IMR-90 (cell line): ENCODE data around the gene MRPL12. TPM values are rescaled to one million over a fixed set of nuclear protein-coding genes. Genes with fewer than 3 reads are reported as not detected.

ENCODE experiments used
- ATAC-seq: fragments of 200-7000 bp; cut with Tn5 transposase; 2 replicates; pipeline ENCODE4 v1.9.1; 2020; ENCODE audit warnings: low read depth, mild to moderate bottlenecking, moderate library complexity
- BruUV-seq: library from RNA; stranded (reverse); fragments of 400-500 nt; replicated peaks from 2 replicates; lab custom pipeline; 2021; lab: Mats Ljungman, UMichigan
- CTCF ChIA-PET: fragments of 300-600 bp; formaldehyde crosslinking; extraction: SDS; loops from one replicate; lab custom pipeline; 2021; ENCODE audit warnings: antibody characterized with exemption; lab: Yijun Ruan, JAX
- POLR2A ChIA-PET: fragments of 300-600 bp; sonication (Branson Sonifier 250); formaldehyde crosslinking; loops from one replicate; lab custom pipeline; 2022; ENCODE audit warnings: antibody characterized with exemption; ENCODE audit not compliant: unreplicated experiment; lab: Charles Lee
- DNase-seq: peaks from one replicate; pipeline ENCODE4 v3.0.0; 2013
- H2AFZ ChIP-seq: replicated peaks from 2 replicates; pipeline ENCODE3; 2013; ENCODE audit warnings: low read length, mild to moderate bottlenecking; ENCODE audit not compliant: poor library complexity
- H2AK5ac ChIP-seq: 2 replicates; pipeline ENCODE4 v1.6.1; 2013; ENCODE audit warnings: low read depth, low read length, inconsistent platforms
- H2AK9ac ChIP-seq: replicated peaks from 2 replicates; pipeline ENCODE3; 2013; ENCODE audit warnings: mild to moderate bottlenecking, low read depth, low read length, moderate library complexity; ENCODE audit not compliant: poor library complexity
- H2BK120ac ChIP-seq: 2 replicates; pipeline ENCODE4 v1.6.1; 2013; ENCODE audit warnings: low read depth, low read length, inconsistent platforms
- H2BK15ac ChIP-seq: 3 replicates; pipeline ENCODE4 v1.6.1; 2013; ENCODE audit warnings: low read depth, low read length, inconsistent platforms
- H2BK20ac ChIP-seq: 2 replicates; pipeline ENCODE4 v1.6.1; 2013; ENCODE audit warnings: low read depth, mild to moderate bottlenecking, inconsistent platforms, low read length, moderate library complexity
- H2BK5ac ChIP-seq: 2 replicates; pipeline ENCODE4 v1.6.1; 2013; ENCODE audit warnings: mild to moderate bottlenecking, low read depth, low read length, inconsistent platforms; ENCODE audit not compliant: poor library complexity, severe bottlenecking
- H3K14ac ChIP-seq: replicated peaks from 2 replicates; pipeline ENCODE4 v1.6.1; 2013; ENCODE audit warnings: low read depth, low read length, inconsistent platforms
- H3K18ac ChIP-seq: 2 replicates; pipeline ENCODE4 v1.6.1; 2013; ENCODE audit warnings: low read depth, low read length, control low read depth
- H3K23ac ChIP-seq: 2 replicates; pipeline ENCODE4 v1.6.1; 2013; ENCODE audit warnings: low read depth, low read length, inconsistent platforms
- H3K27ac ChIP-seq: 2 replicates; pipeline ENCODE4 v1.5.1; 2013; ENCODE audit warnings: mild to moderate bottlenecking, control low read depth, low read length; ENCODE audit not compliant: insufficient read depth
- H3K27me3 ChIP-seq: 2 replicates; pipeline ENCODE4 v1.6.1; 2013; ENCODE audit warnings: low read length; ENCODE audit not compliant: control insufficient read depth, insufficient read depth
- H3K36me3 ChIP-seq: 2 replicates; pipeline ENCODE4 v1.6.1; 2013; ENCODE audit warnings: low read length, mixed read lengths; ENCODE audit not compliant: control insufficient read depth, insufficient read depth
- H3K4ac ChIP-seq: 2 replicates; pipeline ENCODE4 v1.6.1; 2013; ENCODE audit warnings: low read depth, low read length, inconsistent platforms
- H3K4me1 ChIP-seq: 2 replicates; pipeline ENCODE4 v1.6.1; 2013; ENCODE audit warnings: low read length, mixed read lengths; ENCODE audit not compliant: control insufficient read depth, insufficient read depth
- H3K4me2 ChIP-seq: 2 replicates; pipeline ENCODE4 v1.6.1; 2013; ENCODE audit warnings: low read depth, mild to moderate bottlenecking, control low read depth, low read length, moderate library complexity
- H3K4me3 ChIP-seq: 2 replicates; pipeline ENCODE4 v1.5.1; 2013; ENCODE audit warnings: low read depth, mild to moderate bottlenecking, control low read depth, low read length, moderate library complexity; ENCODE audit not compliant: insufficient read depth
- H3K56ac ChIP-seq: 2 replicates; pipeline ENCODE4 v1.6.1; 2013; ENCODE audit warnings: low read length, inconsistent platforms; ENCODE audit not compliant: insufficient read depth; ENCODE audit errors: extremely low read depth
- H3K79me1 ChIP-seq, 2 experiments: 2 replicates each; pipeline ENCODE4 v1.6.1; 2013; ENCODE audit warnings: low read length in 2 of 2, inconsistent platforms in 1 of 2, low read depth in 1 of 2
- H3K9ac ChIP-seq: 2 replicates; pipeline ENCODE4 v1.6.1; 2013; ENCODE audit warnings: low read depth, low read length, control low read depth
- H3K9me1 ChIP-seq: 2 replicates; pipeline ENCODE4 v1.6.1; 2013; ENCODE audit warnings: low read length, inconsistent platforms; ENCODE audit not compliant: insufficient read depth
- H3K9me3 ChIP-seq: 2 replicates; pipeline ENCODE4 v1.6.1; 2013; ENCODE audit warnings: low read length; ENCODE audit not compliant: control insufficient read depth, insufficient read depth
- H4K20me1 ChIP-seq: 2 replicates; pipeline ENCODE4 v1.6.1; 2013; ENCODE audit warnings: low read length, inconsistent platforms; ENCODE audit not compliant: insufficient read depth
- H4K5ac ChIP-seq: 2 replicates; pipeline ENCODE4 v1.6.1; 2013; ENCODE audit warnings: mild to moderate bottlenecking, low read depth, low read length, control low read depth
- H4K8ac ChIP-seq, 2 experiments: 2 replicates each; pipeline ENCODE4 v1.6.1; 2013; ENCODE audit warnings: low read depth in 2 of 2, low read length in 2 of 2, control low read depth in 1 of 2, inconsistent platforms in 1 of 2
- H4K91ac ChIP-seq: 2 replicates; pipeline ENCODE4 v1.6.1; 2013; ENCODE audit warnings: low read depth, low read length, inconsistent platforms; ENCODE audit not compliant: insufficient read depth
- BHLHE40 ChIP-seq: fragments of 150-350 bp; IDR thresholded peaks from 2 replicates; pipeline ENCODE4 v1.6.1; 2016; ENCODE audit warnings: mild to moderate bottlenecking, low read depth, low read length
- FOS ChIP-seq: fragments of 150-350 bp; IDR thresholded peaks from 2 replicates; pipeline ENCODE4 v1.6.1; 2016; ENCODE audit warnings: low read depth, low read length
- MAFK ChIP-seq: IDR thresholded peaks from 2 replicates; pipeline ENCODE4 v1.6.1; 2012; ENCODE audit warnings: low read depth, low read length, improper control_type of control experiment
- MAZ ChIP-seq: IDR thresholded peaks from 2 replicates; pipeline ENCODE4 v1.6.1; 2012; ENCODE audit warnings: low read depth, mild to moderate bottlenecking, low read length, improper control_type of control experiment, moderate library complexity, borderline replicate concordance
- NFE2L2 ChIP-seq: fragments of 150-350 bp; IDR thresholded peaks from 2 replicates; pipeline ENCODE4 v1.6.1; 2016; ENCODE audit warnings: low read depth, mild to moderate bottlenecking, low read length
- POLR2A ChIP-seq: IDR thresholded peaks from 2 replicates; pipeline ENCODE4 v1.6.1; 2012; ENCODE audit warnings: mild to moderate bottlenecking, low read depth, low read length
- RAD21 ChIP-seq: IDR thresholded peaks from 2 replicates; pipeline ENCODE4 v1.6.1; 2012; ENCODE audit warnings: low read length, improper control_type of control experiment
- RCOR1 ChIP-seq: IDR thresholded peaks from 2 replicates; pipeline ENCODE4 v1.6.1; 2012; ENCODE audit warnings: mild to moderate bottlenecking, low read length, improper control_type of control experiment; ENCODE audit not compliant: insufficient replicate concordance
- RFX5 ChIP-seq: IDR thresholded peaks from 2 replicates; pipeline ENCODE4 v1.8.0; 2012; ENCODE audit warnings: low read depth, mild to moderate bottlenecking, low read length, moderate library complexity
- SMC3 ChIP-seq: fragments of 150-350 bp; IDR thresholded peaks from 2 replicates; pipeline ENCODE4 v1.6.1; 2016; ENCODE audit warnings: low read depth, mild to moderate bottlenecking, antibody characterized with exemption, low read length, moderate library complexity
- WGBS, 2 experiments: methylation state at CpG; one replicate each; pipeline versions ENCODE4 v1.1.5 to v1.1.7; 2013; ENCODE audit warnings: missing lambda C conversion rate in 2 of 2; ENCODE audit not compliant: insufficient read length in 1 of 2; ENCODE audit errors: extremely low coverage in 2 of 2; 5-methylcytosine and 5-hydroxymethylcytosine counted together
- dilution Hi-C: fragments of 300-500 bp; cut with HindIII; formaldehyde crosslinking; loops from one replicate; pipeline ENCODE4 v1.14.3; 2018; ENCODE audit warnings: low sequenced_read_pairs; ENCODE audit not compliant: unreplicated experiment
- in situ Hi-C: fragments of 300-500 bp; cut with MboI; formaldehyde crosslinking; loops from 3 replicates; pipeline ENCODE4 v1.14.3; 2019; ENCODE audit warnings: low sequenced_read_pairs, inconsistent platforms, mixed read lengths
- intact Hi-C: fragments of 100-400 bp; cut with micrococcal nuclease; formaldehyde crosslinking; loops from 2 replicates; pipeline ENCODE4 v1.10.0; 2022
- polyA plus RNA-seq, 3 experiments: library from polyadenylated mRNA; depleted of rRNA; stranded (reverse); fragments of >200 nt; gene quantifications; 2 replicates each; pipeline ENCODE4 v1.2.3, GENCODE V29; 2012; ENCODE audit warnings: low replicate concordance in 1 of 3
- total RNA-seq: library from RNA; depleted of rRNA; stranded (reverse); fragments of >200 nt; gene quantifications from 2 replicates; pipeline ENCODE4 v1.2.3, GENCODE V29; 2012
- TF ChIP-seq, protein P1 (sequence below): fragments of 150-350 bp; IDR thresholded peaks from 2 replicates; pipeline ENCODE4 v1.6.1; 2017; ENCODE audit warnings: mild to moderate bottlenecking, antibody characterized with exemption, low read length, low read depth
- TF ChIP-seq, protein P2 (sequence below): conservative IDR thresholded peaks from 2 replicates; pipeline ENCODE4 v1.5.1; 2012; ENCODE audit warnings: mild to moderate bottlenecking, low read depth, low read length, improper control_type of control experiment
- TF ChIP-seq, protein P3 (sequence below): fragments of 150-350 bp; IDR thresholded peaks from 2 replicates; pipeline ENCODE4 v1.6.1; 2016; ENCODE audit warnings: low read depth, mild to moderate bottlenecking, low read length, moderate library complexity, borderline replicate concordance

MRPL12 gene
- total and polyA plus RNA-seq, 2 of the 4 experiments (the other 2 are of a cell fraction): 17.2 to 111 TPM

DNA sequence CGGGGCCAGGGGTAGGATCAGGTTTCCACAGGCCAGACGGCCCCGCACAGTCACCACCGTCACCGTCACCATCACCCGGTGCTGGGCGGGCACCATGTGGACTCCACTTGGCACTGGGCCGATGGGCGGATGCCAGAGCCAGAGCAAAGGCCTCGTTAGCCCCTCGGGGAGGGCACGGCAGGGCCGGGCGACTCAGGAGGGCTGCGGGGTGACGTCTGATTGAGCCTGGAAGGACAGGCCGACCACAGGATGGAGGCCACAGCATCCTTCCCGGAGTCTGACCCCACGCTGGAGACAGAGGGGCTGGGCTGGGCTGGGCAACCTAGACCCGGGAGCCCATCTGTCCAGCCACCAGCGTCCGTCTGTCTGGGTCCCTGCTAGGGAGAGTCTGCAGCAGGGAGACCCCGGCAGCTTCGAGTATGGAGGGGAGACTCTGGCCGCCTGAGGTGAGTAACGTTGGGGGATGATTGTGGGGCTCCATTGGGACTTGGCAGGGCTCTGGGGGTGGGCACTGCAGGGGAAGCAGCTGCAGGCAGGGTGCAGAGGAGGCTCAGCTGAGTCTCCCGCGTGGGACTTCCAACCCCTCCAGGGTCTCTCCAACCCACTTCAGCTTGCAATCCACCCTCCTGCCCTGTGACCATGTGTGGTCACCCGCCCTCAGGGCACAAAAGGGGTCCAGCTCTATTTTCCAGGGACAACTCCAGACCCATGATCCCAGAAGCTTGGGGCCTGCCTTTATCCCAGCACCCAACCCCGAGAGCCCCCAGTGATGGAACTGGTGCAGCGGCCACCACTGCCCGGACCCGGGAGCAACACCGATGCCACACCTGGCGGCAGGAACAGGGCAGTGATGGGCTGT, 31.5 kb downstream of the MRPL12 start:
- CTCF ChIA-PET: no interaction called here
- no peak overlapping the region for H2BK120ac ChIP-seq

More for the DNA sequence above, 31.5 kb downstream of the MRPL12 start:
- Histone ChIP-seq H2BK5ac (no peak overlapping the region), H3K14ac (no peak overlapping the region), H2AK5ac (no peak overlapping the region), H3K27me3 (no peaks in the 10 kb centered on the region; the same call in 1 of the 2 replicates), H3K79me1 (no peaks in the 10 kb centered on the region), H4K8ac (no peak overlapping the region), H3K18ac (no peak overlapping the region), H3K4me3 (no peak overlapping the region), H3K36me3 (no peaks in the 10 kb centered on the region), H2BK20ac (no peak overlapping the region), H4K91ac (no peak overlapping the region), H3K23ac (no peak overlapping the region), H2BK15ac (no peak overlapping the region), H4K5ac (no peak overlapping the region), H3K9me3 (no peaks in the 10 kb centered on the region), H2AFZ (peak overlapping the region; percentile 70), H2AK9ac (peak overlapping the region; percentile 90), H3K4me2 (no peak overlapping the region), H3K56ac (no peak overlapping the region), H3K4me1 (peaks cover 5% of the 10 kb centered on the region), H3K4ac (no peak overlapping the region), H3K9me1 (peaks cover 3% of the 10 kb centered on the region; the same call in 1 of the 2 replicates), H3K9ac (no peak overlapping the region), H4K20me1 (no peaks in the 10 kb centered on the region; the same call in 1 of the 2 replicates), H3K27ac (no peak overlapping the region)
- intact Hi-C loops: no loop called here
- TF ChIP-seq RAD21 (no peak), SMC3 (no peak), POLR2A (no peak), NFE2L2 (no peak), BHLHE40 (no peak), MAFK (no peak), RFX5 (no peak), MAZ (no peak), RCOR1 (no peak), FOS (no peak)
- TF ChIP-seq, protein P1, sequence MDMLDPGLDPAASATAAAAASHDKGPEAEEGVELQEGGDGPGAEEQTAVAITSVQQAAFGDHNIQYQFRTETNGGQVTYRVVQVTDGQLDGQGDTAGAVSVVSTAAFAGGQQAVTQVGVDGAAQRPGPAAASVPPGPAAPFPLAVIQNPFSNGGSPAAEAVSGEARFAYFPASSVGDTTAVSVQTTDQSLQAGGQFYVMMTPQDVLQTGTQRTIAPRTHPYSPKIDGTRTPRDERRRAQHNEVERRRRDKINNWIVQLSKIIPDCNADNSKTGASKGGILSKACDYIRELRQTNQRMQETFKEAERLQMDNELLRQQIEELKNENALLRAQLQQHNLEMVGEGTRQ: no peak
- TF ChIP-seq, protein P2, sequence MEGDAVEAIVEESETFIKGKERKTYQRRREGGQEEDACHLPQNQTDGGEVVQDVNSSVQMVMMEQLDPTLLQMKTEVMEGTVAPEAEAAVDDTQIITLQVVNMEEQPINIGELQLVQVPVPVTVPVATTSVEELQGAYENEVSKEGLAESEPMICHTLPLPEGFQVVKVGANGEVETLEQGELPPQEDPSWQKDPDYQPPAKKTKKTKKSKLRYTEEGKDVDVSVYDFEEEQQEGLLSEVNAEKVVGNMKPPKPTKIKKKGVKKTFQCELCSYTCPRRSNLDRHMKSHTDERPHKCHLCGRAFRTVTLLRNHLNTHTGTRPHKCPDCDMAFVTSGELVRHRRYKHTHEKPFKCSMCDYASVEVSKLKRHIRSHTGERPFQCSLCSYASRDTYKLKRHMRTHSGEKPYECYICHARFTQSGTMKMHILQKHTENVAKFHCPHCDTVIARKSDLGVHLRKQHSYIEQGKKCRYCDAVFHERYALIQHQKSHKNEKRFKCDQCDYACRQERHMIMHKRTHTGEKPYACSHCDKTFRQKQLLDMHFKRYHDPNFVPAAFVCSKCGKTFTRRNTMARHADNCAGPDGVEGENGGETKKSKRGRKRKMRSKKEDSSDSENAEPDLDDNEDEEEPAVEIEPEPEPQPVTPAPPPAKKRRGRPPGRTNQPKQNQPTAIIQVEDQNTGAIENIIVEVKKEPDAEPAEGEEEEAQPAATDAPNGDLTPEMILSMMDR: no peak
- TF ChIP-seq, protein P3, sequence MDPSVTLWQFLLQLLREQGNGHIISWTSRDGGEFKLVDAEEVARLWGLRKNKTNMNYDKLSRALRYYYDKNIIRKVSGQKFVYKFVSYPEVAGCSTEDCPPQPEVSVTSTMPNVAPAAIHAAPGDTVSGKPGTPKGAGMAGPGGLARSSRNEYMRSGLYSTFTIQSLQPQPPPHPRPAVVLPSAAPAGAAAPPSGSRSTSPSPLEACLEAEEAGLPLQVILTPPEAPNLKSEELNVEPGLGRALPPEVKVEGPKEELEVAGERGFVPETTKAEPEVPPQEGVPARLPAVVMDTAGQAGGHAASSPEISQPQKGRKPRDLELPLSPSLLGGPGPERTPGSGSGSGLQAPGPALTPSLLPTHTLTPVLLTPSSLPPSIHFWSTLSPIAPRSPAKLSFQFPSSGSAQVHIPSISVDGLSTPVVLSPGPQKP: no peak
- in situ Hi-C loops: no loop called here
- dilution Hi-C loops: no loop called here
- DNase-seq (no peak), ATAC-seq (no peak)
- POLR2A ChIA-PET: no interaction called here
- no TSS peak for BruUV-seq
- WGBS, 2 experiments: 73% methylated on average over 27 of the region's 35 CpGs; no CpG with 5 or more reads in 1 of the 2 experiments
